ENCODE measurements around the gene MAP2.

Gene MAP2

DNA sequence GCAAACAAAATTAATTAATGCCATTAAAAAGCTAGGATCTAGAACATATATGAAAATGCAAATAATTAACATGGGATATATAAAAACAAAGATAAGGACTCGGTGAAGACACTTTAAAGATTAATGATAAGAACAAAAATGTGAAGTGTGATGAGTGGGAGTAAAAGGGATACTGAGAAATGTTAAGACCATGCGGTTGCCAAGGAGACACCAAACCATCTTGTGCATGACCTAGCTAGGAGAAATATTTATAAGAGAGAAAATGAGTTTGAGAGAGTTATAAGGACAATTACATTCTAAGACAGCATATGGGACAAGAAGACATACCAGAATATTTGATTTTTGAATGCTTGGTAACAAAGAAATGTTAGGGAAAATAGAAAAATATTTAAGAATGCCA, 25.4 kb upstream of the MAP2 start:
- Mint-ChIP-seq H3K27ac (no peak overlapping the region), H3K4me3 (no peak overlapping the region), H3K36me3 (no peaks in the 10 kb centered on the region), H3K27me3 (no peaks in the 10 kb centered on the region), H3K4me1 (no peaks in the 10 kb centered on the region), H3K9me3 (no peaks in the 10 kb centered on the region)
- DNase-seq = no peak
- CTCF ChIA-PET = no interaction called here

DNA sequence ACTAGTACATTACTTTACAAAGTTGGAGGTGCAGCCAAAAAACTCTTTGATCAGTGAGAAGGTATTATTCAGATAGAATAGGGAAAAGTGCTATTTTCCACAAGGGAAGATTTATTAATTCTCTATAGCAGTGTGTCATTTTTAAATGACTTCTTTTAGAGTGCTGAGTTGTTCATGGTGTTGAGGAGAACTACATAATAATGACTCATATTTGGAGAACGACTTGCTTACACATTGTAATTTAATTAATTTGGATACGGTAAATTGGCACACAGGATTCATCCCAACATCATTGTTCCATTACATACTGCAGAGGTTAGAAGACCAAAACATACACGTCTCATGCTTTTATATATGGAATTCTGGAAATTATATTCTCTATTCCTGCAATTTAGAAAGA, 22.1 kb upstream of the MAP2 start:
- CTCF ChIA-PET = no interaction called here
- no peaks in the 10 kb centered on the region for H3K9me3 Mint-ChIP-seq
- H3K27me3 Mint-ChIP-seq = no peaks in the 10 kb centered on the region
- no peaks in the 10 kb centered on the region for H3K36me3 Mint-ChIP-seq
- H3K4me1 Mint-ChIP-seq = no peaks in the 10 kb centered on the region
- no peak overlapping the region for H3K4me3 Mint-ChIP-seq
- no peak overlapping the region for H3K27ac Mint-ChIP-seq
- no peak for DNase-seq

DNA sequence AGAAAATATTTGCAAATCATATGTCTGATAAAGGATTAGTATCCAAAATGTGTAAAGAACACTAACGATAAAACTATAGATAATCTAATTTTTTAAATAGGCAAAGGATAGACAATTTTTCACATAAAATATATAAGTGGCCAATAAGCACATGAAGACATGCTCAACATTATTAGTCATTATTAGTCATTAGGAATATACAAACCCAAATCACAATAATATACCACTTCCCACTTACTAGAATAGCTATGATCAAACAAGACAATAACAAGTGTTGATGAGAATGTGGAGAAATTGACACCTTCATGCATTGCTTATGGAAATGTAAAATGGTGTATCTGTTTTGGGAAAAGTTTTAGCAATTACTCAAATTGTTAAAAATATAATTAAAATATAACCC, 12.6 kb upstream of the MAP2 start:
- H3K27me3 Mint-ChIP-seq = no peaks in the 10 kb centered on the region
- H3K4me1 Mint-ChIP-seq = no peaks in the 10 kb centered on the region
- H3K36me3 Mint-ChIP-seq = no peaks in the 10 kb centered on the region
- CTCF ChIA-PET = no interaction called here
- no peak overlapping the region for H3K4me3 Mint-ChIP-seq
- H3K27ac Mint-ChIP-seq = no peak overlapping the region
- H3K9me3 Mint-ChIP-seq = no peaks in the 10 kb centered on the region
- no peak for DNase-seq

DNA sequence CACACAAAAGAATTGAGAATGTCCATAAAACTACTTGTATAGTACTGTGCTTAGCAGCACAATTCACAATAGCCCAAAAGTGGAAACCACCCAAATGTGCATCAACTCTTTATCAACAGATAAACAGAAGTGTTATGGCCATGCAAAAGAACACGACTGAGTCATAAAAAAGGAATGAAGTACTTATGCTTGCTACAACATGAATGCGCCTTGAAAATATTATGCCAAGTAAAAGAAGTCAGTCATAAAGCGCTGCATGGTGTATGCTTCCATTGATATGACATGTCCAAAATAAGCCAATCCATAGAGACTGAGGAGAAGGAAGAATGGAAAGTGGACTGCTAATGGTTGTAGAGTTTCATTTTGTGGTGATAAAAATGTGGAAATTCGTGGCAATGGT, 12.1 kb upstream of the MAP2 start:
- no peaks in the 10 kb centered on the region for H3K36me3 Mint-ChIP-seq
- CTCF ChIA-PET = no interaction called here
- no peaks in the 10 kb centered on the region for H3K4me1 Mint-ChIP-seq
- H3K27me3 Mint-ChIP-seq = no peaks in the 10 kb centered on the region
- no peak for DNase-seq
- no peak overlapping the region for H3K4me3 Mint-ChIP-seq
- H3K27ac Mint-ChIP-seq = no peak overlapping the region
- no peaks in the 10 kb centered on the region for H3K9me3 Mint-ChIP-seq

DNA sequence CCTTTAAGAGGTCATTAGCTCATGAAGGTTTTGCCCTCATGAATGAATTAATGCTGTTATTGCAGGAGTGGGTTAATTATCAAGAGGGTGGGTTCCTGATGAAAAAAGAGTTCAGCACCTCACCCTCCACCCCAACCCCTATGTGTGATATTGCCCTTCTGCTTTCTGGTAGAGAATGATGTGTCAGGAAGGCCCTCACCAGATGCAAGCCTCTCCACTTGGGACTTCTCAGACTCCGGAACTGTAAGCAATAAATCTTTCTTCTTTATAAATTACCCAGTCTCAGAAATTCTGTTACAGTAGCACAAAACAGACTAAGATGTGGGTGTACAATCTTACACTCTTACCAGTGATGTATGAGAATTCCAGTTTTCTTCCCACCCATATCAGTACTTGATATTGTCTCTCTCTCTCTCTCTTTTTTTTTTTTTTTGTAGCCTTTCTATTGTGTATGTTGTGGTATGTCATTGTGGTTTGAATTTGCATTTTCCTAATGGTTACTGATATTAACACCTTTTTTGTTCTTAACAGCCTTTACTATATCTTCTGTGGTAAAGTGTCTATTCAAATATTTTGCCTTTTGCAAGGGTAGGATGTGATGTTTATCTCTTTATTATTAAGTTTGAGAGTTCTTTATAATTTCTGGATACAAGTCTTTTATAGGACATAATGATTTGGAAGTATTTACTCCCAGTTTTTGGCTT, 10.4 kb upstream of the MAP2 start:
- no peaks in the 10 kb centered on the region for H3K27me3 Mint-ChIP-seq
- H3K27ac Mint-ChIP-seq = no peak overlapping the region
- no peaks in the 10 kb centered on the region for H3K36me3 Mint-ChIP-seq
- H3K4me3 Mint-ChIP-seq = no peak overlapping the region
- no peaks in the 10 kb centered on the region for H3K4me1 Mint-ChIP-seq
- CTCF ChIA-PET = no interaction called here
- no peak for DNase-seq
- H3K9me3 Mint-ChIP-seq = no peaks in the 10 kb centered on the region

DNA sequence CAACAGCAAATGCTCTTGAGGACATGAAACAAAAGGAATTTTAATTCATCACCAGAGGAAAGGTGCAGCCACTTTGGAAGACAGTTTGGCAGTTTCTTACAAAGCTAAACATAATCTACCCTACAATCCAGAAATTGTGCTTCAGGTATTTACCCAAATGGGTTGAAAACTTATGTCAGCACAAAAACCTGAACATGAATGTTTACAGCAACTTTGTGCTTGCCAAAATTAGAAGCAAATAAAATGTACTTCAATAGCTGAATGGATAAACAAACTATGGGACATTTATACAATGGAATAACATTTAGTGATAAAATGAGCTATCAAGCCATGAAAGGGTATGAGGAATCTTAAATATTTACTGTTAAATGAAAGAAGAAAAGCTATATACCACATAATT, 6.9 kb upstream of the MAP2 start:
- no peaks in the 10 kb centered on the region for H3K27me3 Mint-ChIP-seq
- H3K36me3 Mint-ChIP-seq = no peaks in the 10 kb centered on the region
- CTCF ChIA-PET = no interaction called here
- H3K4me1 Mint-ChIP-seq = no peaks in the 10 kb centered on the region
- H3K27ac Mint-ChIP-seq = no peak overlapping the region
- no peak overlapping the region for H3K4me3 Mint-ChIP-seq
- no peaks in the 10 kb centered on the region for H3K9me3 Mint-ChIP-seq
- DNase-seq = no peak

DNA sequence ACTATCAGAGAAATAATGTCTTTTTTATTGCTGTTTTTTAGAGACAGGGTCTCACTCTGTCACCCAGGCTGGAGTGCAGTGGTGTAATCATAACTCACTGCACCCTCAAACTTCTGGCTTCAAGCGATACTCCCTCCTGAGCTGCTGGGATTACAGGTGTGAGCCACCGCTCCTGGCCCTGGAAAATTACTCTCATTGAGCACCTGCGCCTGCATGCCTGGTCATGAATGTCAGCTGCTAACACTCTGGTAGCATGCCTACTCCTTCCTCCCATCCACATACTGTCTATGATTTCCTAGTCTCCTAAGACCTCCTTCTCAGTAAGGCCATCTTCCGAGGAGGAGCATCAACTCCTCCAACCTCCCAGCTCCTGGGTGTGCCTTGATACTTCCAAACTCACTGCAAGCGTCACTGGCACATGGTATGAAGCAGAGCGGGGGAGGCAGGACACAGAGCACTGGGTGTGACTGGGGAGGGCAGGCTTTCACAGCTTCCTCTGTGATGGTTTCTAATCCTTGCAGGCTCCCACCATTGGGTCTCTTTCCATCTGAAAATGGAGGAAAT, 1.6 kb upstream of the MAP2 start:
- H3K27ac Mint-ChIP-seq = no peak overlapping the region
- no peaks in the 10 kb centered on the region for H3K9me3 Mint-ChIP-seq
- CTCF ChIA-PET = no interaction called here
- peaks cover 9% of the 10 kb centered on the region for H3K4me1 Mint-ChIP-seq
- no peak for DNase-seq
- peaks cover 19% of the 10 kb centered on the region for H3K27me3 Mint-ChIP-seq
- H3K4me3 Mint-ChIP-seq = no peak overlapping the region
- H3K36me3 Mint-ChIP-seq = no peaks in the 10 kb centered on the region

DNA sequence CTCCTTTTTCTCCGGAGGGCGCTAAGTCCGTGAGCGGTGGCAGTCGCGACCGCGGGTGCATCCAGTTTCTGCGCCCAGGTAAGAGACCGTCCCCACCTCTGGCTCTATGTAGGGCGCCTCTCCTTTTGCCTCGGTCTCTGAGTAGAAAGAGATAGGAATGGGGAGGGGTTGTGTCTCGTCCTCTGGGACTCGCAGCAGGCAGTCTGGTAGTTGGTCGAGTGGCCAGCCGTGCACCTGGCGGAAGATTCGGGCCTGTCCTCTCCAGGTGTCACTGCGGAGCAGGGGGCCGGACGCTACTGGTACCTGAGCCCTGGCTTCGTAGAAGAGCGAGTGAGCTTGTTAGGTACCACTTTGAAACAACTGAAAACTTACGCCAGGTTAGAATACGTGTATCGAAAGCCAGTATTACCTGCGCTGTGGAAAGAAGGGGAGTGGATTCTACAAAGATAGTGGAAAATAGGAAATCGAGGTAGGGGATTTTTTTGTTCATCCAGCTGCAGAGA, 403 bp downstream of the MAP2 start:
- no peak overlapping the region for H3K27ac Mint-ChIP-seq
- peak; percentile 20 for DNase-seq
- H3K4me1 Mint-ChIP-seq = peaks cover 9% of the 10 kb centered on the region
- H3K9me3 Mint-ChIP-seq = no peaks in the 10 kb centered on the region
- H3K4me3 Mint-ChIP-seq = peak overlapping the region; percentile 69
- CTCF ChIA-PET = interaction anchor here (0.8 to 3.0 kb wide), 4 partner anchors 14 to 775 kb away, joined by 3 to 18 read pairs (median 4); no protein-coding TSS in a partner anchor
- no peaks in the 10 kb centered on the region for H3K36me3 Mint-ChIP-seq
- peaks cover 19% of the 10 kb centered on the region for H3K27me3 Mint-ChIP-seq

DNA sequence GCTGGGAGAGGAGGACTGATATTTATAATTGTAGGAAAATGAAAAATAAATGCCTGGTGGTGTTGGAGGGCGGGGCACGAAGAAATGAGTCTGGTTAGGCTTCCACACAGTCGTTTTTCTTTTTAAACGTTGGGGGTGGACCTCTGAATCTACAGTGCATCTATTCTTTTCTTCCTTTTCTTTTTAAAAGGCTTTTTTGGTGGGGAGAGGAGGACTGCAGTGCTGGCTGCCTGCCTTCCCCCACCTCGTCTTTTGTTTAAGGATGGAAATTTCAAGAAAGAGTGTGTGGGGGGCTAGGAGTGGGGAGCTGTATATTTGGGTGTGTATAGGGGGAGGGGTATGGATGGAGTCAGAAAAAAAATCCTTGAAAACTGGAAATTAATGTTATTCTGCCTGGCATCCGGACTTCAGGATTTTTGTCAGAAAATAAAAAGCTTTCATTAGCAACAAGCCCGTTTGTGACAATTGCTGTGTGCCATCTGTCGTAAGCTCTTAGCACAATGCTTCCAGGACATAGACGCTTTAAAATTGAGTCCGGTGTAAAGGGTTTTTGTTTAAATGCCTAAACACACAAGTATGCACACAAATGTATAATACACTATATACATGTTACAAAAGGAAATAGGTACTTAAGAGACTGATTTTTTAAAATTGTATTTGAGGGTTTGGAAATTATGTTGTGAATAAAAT, 1.1 kb downstream of the MAP2 start:
- CTCF ChIA-PET = interaction anchor here (0.8 to 3.0 kb wide), 4 partner anchors 15 to 774 kb away, joined by 3 to 18 read pairs (median 4); no protein-coding TSS in a partner anchor
- H3K27ac Mint-ChIP-seq = no peak overlapping the region
- H3K4me3 Mint-ChIP-seq = peak overlapping the region; percentile 69
- peaks cover 9% of the 10 kb centered on the region for H3K4me1 Mint-ChIP-seq
- DNase-seq = no peak
- H3K27me3 Mint-ChIP-seq = peaks cover 19% of the 10 kb centered on the region
- H3K36me3 Mint-ChIP-seq = no peaks in the 10 kb centered on the region
- no peaks in the 10 kb centered on the region for H3K9me3 Mint-ChIP-seq

DNA sequence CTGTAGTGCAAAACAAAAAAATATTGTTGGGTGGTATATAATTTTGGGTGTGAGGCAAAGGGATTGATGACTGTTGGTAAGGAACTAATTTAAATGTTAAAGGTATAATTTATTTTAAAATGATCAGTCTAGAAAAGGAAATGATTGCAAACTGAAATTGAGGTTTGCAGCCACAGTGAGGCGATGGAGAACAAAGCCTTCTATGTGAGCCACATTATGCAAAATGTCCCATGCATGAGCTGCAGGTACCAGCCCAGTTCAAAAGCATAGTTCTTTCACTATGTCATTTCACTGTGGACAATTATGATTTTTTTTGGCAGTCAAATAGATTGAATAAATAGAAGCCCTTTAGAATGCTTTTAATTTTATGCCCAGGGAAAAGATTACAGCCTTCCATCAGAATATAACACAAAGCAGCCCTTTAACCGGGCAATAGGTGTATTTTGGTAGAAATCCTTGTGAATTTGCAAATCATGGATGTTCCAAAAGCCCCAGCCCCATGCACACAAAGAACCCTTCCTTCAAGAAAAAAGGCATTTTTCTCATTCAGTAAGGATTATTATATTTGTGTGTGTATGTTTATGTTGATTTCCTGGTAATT, 1.7 kb downstream of the MAP2 start:
- H3K9me3 Mint-ChIP-seq = no peaks in the 10 kb centered on the region
- DNase-seq = no peak
- no peak overlapping the region for H3K4me3 Mint-ChIP-seq
- CTCF ChIA-PET = interaction anchor here (1.5 to 3.0 kb wide), 2 partner anchors 15 to 91 kb away, joined by 3 to 18 read pairs; no protein-coding TSS in a partner anchor
- peaks cover 9% of the 10 kb centered on the region for H3K4me1 Mint-ChIP-seq
- H3K27me3 Mint-ChIP-seq = peaks cover 19% of the 10 kb centered on the region
- no peaks in the 10 kb centered on the region for H3K36me3 Mint-ChIP-seq
- H3K27ac Mint-ChIP-seq = no peak overlapping the region

DNA sequence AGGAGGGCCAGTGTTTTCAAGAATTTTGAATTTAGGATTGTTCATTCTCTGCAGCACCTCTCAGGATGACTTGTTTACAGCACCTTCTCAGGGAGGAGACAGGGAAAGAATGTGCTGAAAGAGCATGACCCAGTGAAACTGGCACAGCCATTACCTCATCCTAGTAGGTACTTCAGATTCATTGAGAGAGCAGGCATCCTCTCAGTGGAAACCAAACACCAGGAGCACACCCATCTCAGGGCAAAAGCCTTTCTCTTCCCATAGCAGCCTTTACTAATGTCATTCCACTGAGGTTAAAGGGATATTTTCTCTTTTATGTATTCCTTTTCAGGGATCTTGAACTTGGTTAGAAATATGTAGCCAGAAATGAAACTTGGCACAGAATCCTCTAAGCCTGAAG, 2.6 kb downstream of the MAP2 start:
- Mint-ChIP-seq H3K36me3 (no peaks in the 10 kb centered on the region), H3K9me3 (no peaks in the 10 kb centered on the region), H3K4me3 (no peak overlapping the region), H3K27me3 (peaks cover 19% of the 10 kb centered on the region), H3K27ac (no peak overlapping the region), H3K4me1 (peaks cover 9% of the 10 kb centered on the region)
- CTCF ChIA-PET = no interaction called here
- DNase-seq = no peak

DNA sequence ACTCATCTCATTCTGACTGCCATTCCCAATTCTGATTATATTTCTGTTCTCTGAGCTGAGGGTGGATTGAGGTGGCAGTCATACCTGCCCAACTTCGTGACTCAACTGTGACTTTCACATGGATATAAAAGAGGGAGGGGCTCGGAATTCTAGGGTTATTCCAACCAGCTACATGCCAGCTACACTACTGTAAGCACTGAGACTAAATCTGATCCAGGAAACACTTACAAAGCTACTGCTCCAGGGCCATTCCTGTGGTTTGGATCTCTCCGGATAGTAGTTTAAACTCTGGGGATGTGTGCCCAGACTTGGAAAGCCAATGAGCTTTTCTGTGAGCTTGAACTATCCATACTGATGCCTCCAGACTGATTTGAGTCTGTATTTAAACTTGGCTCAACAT, 7.9 kb downstream of the MAP2 start:
- H3K9me3 Mint-ChIP-seq = no peaks in the 10 kb centered on the region
- no peaks in the 10 kb centered on the region for H3K4me1 Mint-ChIP-seq
- H3K27ac Mint-ChIP-seq = no peak overlapping the region
- no peak overlapping the region for H3K4me3 Mint-ChIP-seq
- no peaks in the 10 kb centered on the region for H3K27me3 Mint-ChIP-seq
- DNase-seq = no peak
- no peaks in the 10 kb centered on the region for H3K36me3 Mint-ChIP-seq
- CTCF ChIA-PET = interaction anchor here (1.0 kb wide), 1 partner anchor 8 kb away, joined by 3 read pairs; no protein-coding TSS in a partner anchor

DNA sequence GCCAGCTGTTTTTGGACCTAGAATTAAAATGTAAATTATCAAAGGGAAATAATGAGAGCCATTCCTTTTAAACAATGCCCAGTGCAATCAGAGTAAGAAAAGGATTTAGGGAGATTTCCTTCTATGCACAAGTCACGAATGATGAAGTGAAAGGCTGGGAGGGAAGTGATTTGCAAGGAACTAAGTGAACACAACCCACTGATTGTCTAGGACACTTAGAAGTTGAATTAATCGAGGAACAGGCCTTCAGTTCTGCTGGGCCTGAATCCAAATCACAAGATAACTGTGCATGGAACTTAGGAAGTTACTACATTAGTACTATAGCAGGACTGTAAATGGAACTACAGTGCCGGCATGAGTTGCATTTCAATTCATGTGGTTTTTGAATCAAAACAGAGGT, 17.7 kb downstream of the MAP2 start:
- DNase-seq = no peak
- Mint-ChIP-seq H3K9me3 (no peaks in the 10 kb centered on the region), H3K27ac (no peak overlapping the region), H3K4me1 (no peaks in the 10 kb centered on the region), H3K36me3 (no peaks in the 10 kb centered on the region), H3K27me3 (no peaks in the 10 kb centered on the region), H3K4me3 (no peak overlapping the region)
- CTCF ChIA-PET = no interaction called here

DNA sequence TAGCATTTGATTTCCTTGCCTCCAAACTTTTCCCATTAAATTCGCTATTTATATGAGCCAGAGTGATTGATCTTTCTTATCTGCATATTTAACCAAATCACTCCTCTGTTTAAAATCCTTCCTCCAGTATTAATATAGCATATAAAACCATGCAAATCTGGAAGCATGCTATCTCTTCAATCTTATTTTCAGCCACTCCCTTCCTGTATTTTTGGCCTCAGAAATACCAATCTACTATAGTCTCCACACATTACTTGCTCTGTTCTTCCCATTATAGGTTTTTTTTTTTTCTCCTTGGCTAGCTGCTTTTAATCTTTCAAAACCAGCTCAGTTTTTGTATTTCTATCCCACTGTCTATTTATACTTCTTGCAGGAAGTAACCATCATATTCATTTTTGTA, 19.1 kb downstream of the MAP2 start:
- no peak for DNase-seq
- Mint-ChIP-seq H3K27ac (no peak overlapping the region), H3K36me3 (no peaks in the 10 kb centered on the region), H3K27me3 (no peaks in the 10 kb centered on the region), H3K4me3 (no peak overlapping the region), H3K4me1 (no peaks in the 10 kb centered on the region), H3K9me3 (no peaks in the 10 kb centered on the region)
- CTCF ChIA-PET = no interaction called here
